Heart right ventricle (tissue), 16 donors: Measurements from ENCODE around the gene CCSER1. TPM values are rescaled to one million over a fixed set of nuclear protein-coding genes. Genes with fewer than 3 reads are reported as not detected.

Experiments
- ATAC-seq, 8 donors: fragments of 200-7000 bp; cut with Tn5 transposase; one replicate each; pipeline ENCODE4 v1.9.1; 2020; ENCODE audit warnings: mild to moderate bottlenecking in 8 of 8, moderate library complexity in 8 of 8, moderate number of reproducible peaks in 1 of 8
- DNase-seq, 2 donors: peaks; one replicate each; pipeline ENCODE4 v3.0.0-alpha.2; 2020
- H3K27ac ChIP-seq, 10 donors: fragments of 200-600 bp; sonication (generic) in 2 of 10; one replicate each; pipeline versions ENCODE4 v1.5.0 to v1.8.0; 2020 to 2022; ENCODE audit warnings: mild to moderate bottlenecking in 3 of 10
- H3K27me3 ChIP-seq, 7 donors: fragments of 200-600 bp; one replicate each; pipeline ENCODE4 v1.8.0; 2021 to 2022; ENCODE audit warnings: mild to moderate bottlenecking in 2 of 7
- H3K36me3 ChIP-seq, 9 donors: fragments of 200-600 bp; sonication (generic) in 1 of 9; one replicate each; pipeline versions ENCODE4 v1.5.0 to v1.8.0; 2020 to 2022; ENCODE audit warnings: mild to moderate bottlenecking in 2 of 9
- H3K4me1 ChIP-seq, 9 donors: fragments of 200-600 bp; sonication (generic) in 1 of 9; one replicate each; pipeline versions ENCODE4 v1.5.0 to v1.8.0; 2020 to 2022; ENCODE audit warnings: mild to moderate bottlenecking in 4 of 9
- H3K4me3 ChIP-seq, 10 donors: fragments of 200-600 bp; sonication (generic) in 2 of 10; one replicate each; pipeline versions ENCODE4 v1.5.0 to v1.8.0; 2020 to 2022; ENCODE audit warnings: mild to moderate bottlenecking in 7 of 10, moderate library complexity in 2 of 10
- H3K9me3 ChIP-seq, 11 donors: fragments of 200-600 bp in 10 of 11; sonication (generic) in 2 of 11; one replicate each; pipeline versions ENCODE4 v1.5.0 to v1.8.0; 2013 to 2022; ENCODE audit warnings: mild to moderate bottlenecking in 2 of 11, control low read depth in 1 of 11, moderate library complexity in 1 of 11
- WGBS, 2 donors: extraction: QIAGEN DNeasy Blood & Tissue Kit; methylation state at CpG; one replicate each; pipeline ENCODE4 v1.1.7; 2013; ENCODE audit warnings: inconsistent platforms in 1 of 2; 5-methylcytosine and 5-hydroxymethylcytosine counted together
- intact Hi-C, 10 donors: fragments of 100-400 bp; cut with DNase I; formaldehyde crosslinking; loops; one replicate each; pipeline versions ENCODE4 v1.11.1 to v1.14.2; 2022
- polyA plus RNA-seq, 2 donors: library from polyadenylated mRNA; stranded (reverse); fragments of 200-250 nt; gene quantifications; one replicate each; pipeline ENCODE4 v1.2.3, GENCODE V29; 2013
- total RNA-seq, 10 donors: library from RNA; stranded (reverse); fragmentation: NEBNext Ultra II Directional in 3 of 10; extraction: Animal tissue kit (Norgen Biotek cat#: 25700) in 3 of 10; gene quantifications; one replicate each; pipeline versions ENCODE4 v1.2.1 to v1.2.4, GENCODE V29; 2021 to 2023
- TF ChIP-seq, protein P1 (sequence below), 9 donors: fragments of 200-600 bp; sonication (generic) in 2 of 9; IDR thresholded peaks; one replicate each; pipeline versions ENCODE4 v1.5.0 to v1.8.0; 2021 to 2022; ENCODE audit warnings: antibody characterized with exemption in 9 of 9, mild to moderate bottlenecking in 5 of 9, moderate library complexity in 1 of 9
- donor health status: Arrhythmogenic right ventricular cardiomyopathy.
- donor health status: ischemic (EF 13 %, LVEDD 7.1; RV severe dilation, severe dysfunction).
- donor health status: healthy with polysubstance abuse.
- donor health status: DM: no; HTN: yes; CAD: no.
- donor health status: DM: no; HTN: no; CAD: no.
- donor health status: ischemic (EF 25% LVEDD 6.9; RV normal size, moderate dysfunction).
- donor health status: ischemic (EF 25% LVEDD 5.7; RV mildly dilated, moderate dysfunction).
- donor health status: healthy.
- donor health status: DM: yes; HTN: yes; CAD: no.
- donor health status: Ischemic cardiomyopathy.
- donor health status: ischemic (EF 35%, LVEDD 5.7; RV mildly dilated, moderate dysfunction).
- donor health status: nonischemic (EF 11% LVEDD 7.7; RV severe dilation, severe dysfunction).
- donor health status: DM: yes; HTN: yes; CAD: no.
- donor health status: PGD.
- donor health status: ischemic (EF 29% LVEDD 5.4; RV normal size, mild dysfunction).
- donor health status: nonischemic (EF 23%, LVEDD 6.1; RV moderate dilation, normal function).

CCSER1 gene
- total and polyA plus RNA-seq, 12 donors: 1.5 to 16.4 (median 12.0) TPM

DNA sequence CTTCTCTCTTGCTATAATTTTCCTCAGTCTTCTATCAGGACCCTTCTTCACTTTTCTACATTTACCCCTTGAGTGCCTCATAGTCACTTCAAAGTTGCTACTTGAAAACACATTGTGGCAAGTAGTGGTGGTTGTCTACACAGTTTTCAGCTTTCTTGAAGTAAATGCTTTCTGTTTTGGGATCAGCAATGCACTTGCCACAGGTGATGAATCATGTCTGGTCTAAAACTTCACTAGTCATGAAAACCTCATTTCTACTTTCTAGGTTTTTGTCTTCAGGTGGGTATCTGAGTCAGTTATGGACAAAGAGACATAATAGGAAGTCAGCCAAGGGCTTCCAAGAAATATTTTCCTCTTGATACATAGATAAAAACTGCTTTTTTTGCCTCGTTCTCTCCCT is 359.2 kb downstream of the CCSER1 start:
- ATAC-seq: no peak
- H3K36me3 ChIP-seq: no peaks in the 10 kb centered on the region
- no peak overlapping the region for H3K4me3 ChIP-seq
- no peak overlapping the region for H3K27ac ChIP-seq
- no peaks in the 10 kb centered on the region for H3K4me1 ChIP-seq
- H3K27me3 ChIP-seq: no peaks in the 10 kb centered on the region
- TF ChIP-seq, protein P1, sequence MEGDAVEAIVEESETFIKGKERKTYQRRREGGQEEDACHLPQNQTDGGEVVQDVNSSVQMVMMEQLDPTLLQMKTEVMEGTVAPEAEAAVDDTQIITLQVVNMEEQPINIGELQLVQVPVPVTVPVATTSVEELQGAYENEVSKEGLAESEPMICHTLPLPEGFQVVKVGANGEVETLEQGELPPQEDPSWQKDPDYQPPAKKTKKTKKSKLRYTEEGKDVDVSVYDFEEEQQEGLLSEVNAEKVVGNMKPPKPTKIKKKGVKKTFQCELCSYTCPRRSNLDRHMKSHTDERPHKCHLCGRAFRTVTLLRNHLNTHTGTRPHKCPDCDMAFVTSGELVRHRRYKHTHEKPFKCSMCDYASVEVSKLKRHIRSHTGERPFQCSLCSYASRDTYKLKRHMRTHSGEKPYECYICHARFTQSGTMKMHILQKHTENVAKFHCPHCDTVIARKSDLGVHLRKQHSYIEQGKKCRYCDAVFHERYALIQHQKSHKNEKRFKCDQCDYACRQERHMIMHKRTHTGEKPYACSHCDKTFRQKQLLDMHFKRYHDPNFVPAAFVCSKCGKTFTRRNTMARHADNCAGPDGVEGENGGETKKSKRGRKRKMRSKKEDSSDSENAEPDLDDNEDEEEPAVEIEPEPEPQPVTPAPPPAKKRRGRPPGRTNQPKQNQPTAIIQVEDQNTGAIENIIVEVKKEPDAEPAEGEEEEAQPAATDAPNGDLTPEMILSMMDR (IDR thresholded peaks at IDR 0.05): no peak
- H3K9me3 ChIP-seq: peaks cover 0 to 25% (median 0%) of the 10 kb centered on the region in 11 donors
- 53 to 56% methylated on average over 1 of the region's 1 CpG for WGBS, 2 donors
- intact Hi-C loops: no loop called here
- DNase-seq: no peak

DNA sequence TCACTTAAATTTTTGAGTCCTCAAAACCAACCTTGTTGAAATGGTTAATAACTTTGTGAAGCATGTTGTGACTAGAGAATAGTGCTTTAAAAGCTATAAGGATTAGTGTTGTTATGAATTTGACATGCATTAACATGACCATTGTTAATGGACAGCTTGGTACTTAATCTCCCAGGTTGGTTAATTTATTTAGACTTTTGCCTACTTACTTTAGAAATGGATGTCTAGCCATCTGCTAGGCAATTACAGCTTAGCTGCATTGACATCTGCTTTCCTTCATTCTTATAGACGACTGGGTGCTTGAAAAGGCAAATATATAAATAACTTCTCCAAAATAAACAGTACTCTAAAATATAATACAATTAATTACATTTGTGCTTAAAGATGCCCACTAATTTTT is 368.0 kb downstream of the CCSER1 start:
- no peaks in the 10 kb centered on the region for H3K27me3 ChIP-seq
- ATAC-seq (no peak), DNase-seq (no peak)
- no peaks in the 10 kb centered on the region for H3K36me3 ChIP-seq
- intact Hi-C loops: no loop called here
- WGBS, 2 donors: 47 to 50% methylated on average over 1 of the region's 1 CpG
- no peaks in the 10 kb centered on the region for H3K4me1 ChIP-seq
- no peak overlapping the region for H3K27ac ChIP-seq
- H3K4me3 ChIP-seq: no peak overlapping the region
- peaks cover 0 to 9% (median 0%) of the 10 kb centered on the region in 11 donors for H3K9me3 ChIP-seq
- TF ChIP-seq, protein P1 (IDR thresholded peaks at IDR 0.05): no peak

- WGBS, 2 donors: 62 to 70% methylated on average over 2 of the region's 2 CpGs
- H3K27me3 ChIP-seq: no peaks in the 10 kb centered on the region
- no peak overlapping the region for H3K4me3 ChIP-seq
- no peaks in the 10 kb centered on the region for H3K36me3 ChIP-seq
- H3K9me3 ChIP-seq: peaks cover 0 to 3% (median 0%) of the 10 kb centered on the region in 11 donors
- DNase-seq: no peak
- ATAC-seq: no peak
- no peaks in the 10 kb centered on the region for H3K4me1 ChIP-seq
- TF ChIP-seq, protein P1 (IDR thresholded peaks at IDR 0.05): no peak
- intact Hi-C loops: no loop called here
- no peak overlapping the region for H3K27ac ChIP-seq
Measured at GRCh38 chr4:90495936-90496335, 368.7 kb downstream of the CCSER1 start.

GRCh38 chr4:90498175-90498574 is 371.0 kb downstream of the CCSER1 start:
- H3K4me1 ChIP-seq: no peaks in the 10 kb centered on the region
- intact Hi-C loops: no loop called here
- ATAC-seq (no peak), DNase-seq (no peak)
- H3K27ac ChIP-seq: no peak overlapping the region
- 92 to 95% methylated on average over 2 of the region's 2 CpGs for WGBS, 2 donors
- peaks cover 0 to 6% (median 0%) of the 10 kb centered on the region in 11 donors for H3K9me3 ChIP-seq
- TF ChIP-seq, protein P1 (IDR thresholded peaks at IDR 0.05): no peak
- H3K4me3 ChIP-seq: no peak overlapping the region
- H3K36me3 ChIP-seq: no peaks in the 10 kb centered on the region
- H3K27me3 ChIP-seq: no peaks in the 10 kb centered on the region
